GM18505 (cell line): ENCODE measurements around the gene ANKRD63.

ENCODE experiments used
- ATAC-seq: cut with Tn5 transposase; IDR thresholded peaks from one replicate; pipeline ENCODE4 v1.9.1; 2021; ENCODE audit not compliant: unreplicated experiment
- POLR2A ChIP-seq: IDR thresholded peaks from 4 replicates; pipeline ENCODE4 v1.6.1; 2011; ENCODE audit warnings: borderline replicate concordance; ENCODE audit not compliant: insufficient read depth, insufficient read length; ENCODE audit errors: extremely low read depth

Gene ANKRD63

DNA sequence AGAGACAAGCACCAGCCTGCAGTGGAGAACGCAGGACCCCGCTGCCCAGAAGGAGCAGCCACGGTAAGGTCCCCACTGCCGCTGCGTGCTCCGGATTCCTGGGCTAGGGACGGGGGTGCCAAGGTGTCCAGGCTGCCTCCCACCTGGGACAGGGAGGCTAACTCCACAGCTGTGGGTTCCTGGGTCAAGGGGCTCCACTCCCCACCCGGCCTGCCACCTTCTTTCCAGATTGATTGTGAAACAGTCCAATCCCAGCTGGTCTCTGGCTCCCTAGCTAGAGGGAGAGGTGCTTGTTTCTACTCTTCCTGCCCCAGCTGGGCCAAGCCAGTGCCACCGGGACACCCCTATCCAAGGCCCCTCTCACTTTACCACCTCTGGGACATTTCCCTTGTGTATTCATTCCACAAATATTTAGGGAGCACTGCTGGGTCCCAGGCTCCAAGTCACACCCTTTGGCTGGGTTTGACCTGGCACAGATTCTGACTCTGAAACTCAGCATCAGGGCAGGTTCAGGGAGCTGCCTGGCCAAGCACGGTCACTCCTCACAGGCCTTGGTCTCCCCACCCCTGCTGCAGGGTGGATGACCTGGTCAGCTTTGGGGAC, 42.1 kb downstream of the ANKRD63 start:
- ATAC-seq = no peak
- no peak for TF ChIP-seq POLR2A

DNA sequence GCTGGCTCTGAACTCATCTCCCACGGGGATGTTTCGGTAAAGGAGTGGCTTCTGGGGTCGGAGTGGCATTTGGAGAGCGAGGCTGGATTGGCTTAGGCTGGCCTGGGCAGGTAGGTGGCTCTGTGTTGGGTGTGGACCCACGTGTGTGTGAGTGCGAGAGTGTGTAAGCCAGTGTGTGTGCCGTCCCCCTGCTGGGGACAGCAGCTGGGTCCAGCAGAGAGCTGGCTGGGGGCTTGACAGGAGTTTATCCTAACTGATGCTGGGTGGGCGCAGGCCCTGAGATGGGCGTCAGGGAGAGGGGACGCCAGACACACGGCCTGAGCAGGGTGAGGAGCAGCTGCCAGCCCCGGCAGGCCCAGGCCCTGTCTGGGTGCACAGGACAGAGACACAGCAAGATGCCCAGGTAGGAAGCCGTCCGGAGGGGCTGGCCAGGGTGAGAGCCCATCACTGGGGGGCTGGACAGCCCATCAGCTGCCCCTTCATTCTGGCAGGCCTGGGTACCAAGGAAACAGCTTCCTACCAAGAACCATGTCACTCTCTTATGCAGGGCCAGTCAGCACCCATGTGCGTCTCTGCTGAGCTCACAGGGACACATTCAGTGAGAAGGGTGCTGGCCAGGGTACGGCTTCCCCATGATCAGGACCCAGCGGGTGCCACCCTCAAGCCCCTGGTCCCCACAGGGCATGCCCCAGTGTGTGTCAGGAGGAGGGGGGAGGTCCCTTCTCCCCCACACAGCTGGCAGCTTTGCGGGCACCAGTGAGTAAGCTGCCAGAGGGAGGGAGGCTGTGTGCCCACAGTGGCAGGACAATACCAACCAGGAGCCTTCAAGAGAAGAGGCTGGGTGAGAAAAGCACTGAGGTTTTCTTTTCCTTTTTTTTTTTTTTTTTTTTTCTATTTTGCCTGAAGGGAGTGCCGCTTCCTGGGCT, 42.9 kb downstream of the ANKRD63 start:
- no peak for TF ChIP-seq POLR2A
- no peak for ATAC-seq

DNA sequence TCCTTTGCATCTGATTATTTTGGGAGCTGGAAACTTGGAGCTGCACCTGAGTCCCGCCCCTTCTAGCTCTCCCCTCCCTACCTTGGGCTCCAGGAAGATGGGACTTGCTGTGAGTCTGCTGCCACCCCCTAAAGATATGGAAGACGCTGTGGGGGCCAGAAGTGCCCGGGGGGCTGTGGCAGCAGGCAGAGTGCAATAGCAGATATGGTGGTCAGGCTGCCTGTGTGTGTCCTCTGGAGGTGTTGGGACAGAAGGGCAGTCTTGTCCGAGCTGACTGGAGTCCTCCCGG, 43.5 kb downstream of the ANKRD63 start:
- ATAC-seq = no peak

DNA sequence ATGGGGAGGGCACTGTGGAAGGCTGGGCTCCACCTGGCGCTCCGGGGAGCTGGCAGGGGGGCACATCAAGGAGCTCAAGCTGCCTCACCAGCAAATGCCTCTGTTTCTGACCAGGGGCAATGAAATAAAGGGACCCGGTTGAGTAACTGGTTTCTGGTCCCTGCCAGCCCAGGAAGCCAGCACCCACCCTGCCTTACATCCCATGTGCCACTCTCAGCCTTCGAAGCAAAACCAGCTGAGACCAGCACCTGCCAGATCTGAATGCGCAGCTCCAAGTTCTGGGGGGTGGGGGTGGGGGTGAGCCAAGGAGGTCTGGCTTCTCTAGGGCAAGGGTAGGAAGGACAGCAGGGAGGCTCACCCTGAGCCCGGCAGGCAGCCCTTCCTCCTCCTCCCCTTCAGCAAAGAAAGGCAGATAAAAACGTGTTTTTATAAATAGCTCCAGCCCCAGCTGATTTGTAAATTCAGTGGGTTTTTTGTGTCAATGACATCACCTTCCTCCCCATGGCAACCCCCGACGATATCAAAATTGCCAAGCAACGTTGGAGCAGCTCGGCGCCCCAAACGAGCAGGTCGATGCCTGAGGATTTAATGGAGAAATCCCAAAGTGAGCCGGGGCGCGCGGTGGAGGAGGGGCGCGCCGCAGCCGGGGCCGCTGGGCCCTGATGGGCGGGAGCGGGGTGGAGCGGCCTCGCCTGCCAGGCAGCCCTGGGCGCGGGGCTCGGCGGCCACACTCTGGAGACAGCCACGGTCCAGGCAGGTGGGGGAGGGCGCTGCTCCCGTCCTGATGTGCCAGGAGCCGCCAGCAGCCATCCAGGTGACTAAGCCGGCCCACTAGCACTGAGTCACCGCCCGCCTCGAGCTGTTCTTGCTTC, 44.1 kb downstream of the ANKRD63 start, which contains the start of gene PAK6:
PAK6 (plus strand) TSS at position 532 of the 872 bp plus-strand sequence. CDS start 25,723 bp downstream, outside the sequence.
- no peak for TF ChIP-seq POLR2A
- no peak for ATAC-seq

More for the DNA sequence above, 43.5 kb downstream of the ANKRD63 start:
- no peak for TF ChIP-seq POLR2A

DNA sequence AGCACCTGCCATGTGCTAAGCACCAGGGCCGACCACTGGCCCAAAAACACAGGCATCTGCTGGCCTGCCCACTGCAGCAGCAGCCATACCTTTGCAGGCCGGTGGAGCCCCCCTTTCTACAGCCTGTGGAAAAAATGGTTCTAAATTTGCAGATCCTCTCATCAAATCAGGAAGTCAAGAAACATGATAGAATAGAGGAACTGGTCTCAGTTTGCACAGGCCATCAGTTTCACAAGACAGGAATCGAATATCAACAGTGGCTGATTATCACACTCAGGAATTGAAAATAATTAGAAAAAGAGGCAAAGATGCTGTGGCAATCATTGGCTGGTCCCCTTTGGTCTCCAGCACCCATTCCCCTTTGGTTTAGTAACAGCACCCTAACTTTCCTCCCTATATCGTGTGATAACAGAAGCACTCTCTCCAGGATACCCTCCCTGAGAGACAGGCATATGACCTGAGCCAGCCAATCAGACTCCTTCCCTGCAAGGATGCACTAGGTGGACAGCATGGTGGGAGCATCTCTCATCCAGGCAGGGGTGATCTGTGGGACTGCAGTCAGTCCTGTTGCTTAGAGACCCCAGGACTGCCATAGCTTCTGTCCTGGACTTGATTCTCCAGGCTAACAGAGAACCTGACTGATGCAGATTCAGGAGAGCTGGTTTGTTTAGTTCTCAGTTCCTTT, 47.5 kb downstream of the ANKRD63 start:
- TF ChIP-seq POLR2A = no peak
- ATAC-seq = no peak

GRCh38 chr15:40234783-40235182, 48.1 kb downstream of the ANKRD63 start:
- TF ChIP-seq POLR2A = no peak
- ATAC-seq = no peak

GRCh38 chr15:40233727-40234577, 48.9 kb downstream of the ANKRD63 start:
- no peak for TF ChIP-seq POLR2A
- ATAC-seq = no peak

DNA sequence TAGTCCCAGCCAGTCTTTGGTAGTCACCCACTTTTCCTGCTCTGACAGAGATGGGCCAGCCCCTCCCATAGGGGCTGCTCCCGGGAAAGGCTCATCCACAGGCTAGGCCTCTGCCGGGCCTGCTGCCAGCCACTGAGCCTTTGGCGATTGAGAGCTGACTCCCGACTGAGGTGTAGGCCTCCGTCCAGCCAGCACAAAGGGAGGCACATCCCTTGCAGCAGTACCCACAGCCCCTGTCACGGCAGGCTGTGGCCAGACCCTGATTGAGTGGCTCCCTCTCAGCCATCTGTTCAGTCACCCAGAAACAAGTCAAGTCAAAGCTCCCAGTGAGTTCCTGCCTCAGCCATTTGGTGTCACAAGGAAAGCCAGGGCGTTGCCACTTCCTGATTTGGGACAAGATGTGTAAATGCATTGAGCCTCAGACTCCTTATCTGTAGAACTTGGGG, 50.2 kb downstream of the ANKRD63 start:
- ATAC-seq = no peak
- no peak for TF ChIP-seq POLR2A
